NB4 (cell line): ENCODE measurements around the gene TLL2.

Experiments used
- CTCF ChIP-seq: IDR thresholded peaks from one replicate; pipeline ENCODE4 v1.5.1; 2012; ENCODE audit warnings: low read depth, low read length
- POLR2A ChIP-seq: IDR thresholded peaks from 2 replicates; pipeline ENCODE4 v1.6.1; 2011; ENCODE audit warnings: mild to moderate bottlenecking; ENCODE audit not compliant: insufficient read length; ENCODE audit errors: extremely low read depth

- TF ChIP-seq POLR2A, result no peak
- no peak for TF ChIP-seq CTCF
These were observed 139.7 kb downstream of the TLL2 start for GRCh38 chr10:96374004-96374403.
